HL-60 (cell line): ENCODE measurements around the gene ANAPC15.

Experiments used
- CTCF ChIP-seq: IDR thresholded peaks from one replicate; pipeline ENCODE4 v1.5.1; 2011; ENCODE audit warnings: low read length, control low read depth, inconsistent platforms; ENCODE audit not compliant: insufficient read depth
- REST ChIP-seq: IDR thresholded peaks from 2 replicates; pipeline ENCODE4 v1.6.1; 2012; ENCODE audit warnings: low read depth; ENCODE audit not compliant: insufficient replicate concordance

- TF ChIP-seq CTCF (no peak), REST (no peak)
Observed at GRCh38 chr11:72100009-72100408, 12.5 kb downstream of the ANAPC15 start.
